Caco-2 (cell line): ENCODE results near the gene CRYGA. TPM values are rescaled to one million over a fixed set of nuclear protein-coding genes. Genes with fewer than 3 reads are reported as not detected.
A peak's percentile ranks its signal among the peaks of the same experiment; 100 is the strongest.

Experiments
- BruUV-seq: library from RNA; stranded (reverse); fragments of 400-500 nt; replicated peaks from 2 replicates; lab custom pipeline; 2021; lab: Mats Ljungman, UMichigan
- CTCF ChIA-PET: fragments of 300-600 bp; sonication (Branson Sonifier 250); formaldehyde crosslinking; loops from one replicate; lab custom pipeline; 2022; ENCODE audit warnings: antibody characterized with exemption; lab: Charles Lee
- POLR2A ChIA-PET: fragments of 300-600 bp; sonication (Branson Sonifier 250); formaldehyde crosslinking; loops from one replicate; lab custom pipeline; 2022; ENCODE audit warnings: antibody characterized with exemption; lab: Charles Lee
- DNase-seq, 2 experiments: peaks; one replicate each; pipeline versions ENCODE4 v3.0.0 to v3.0.0-alpha.2; 2020 to 2022
- H3K27me3 ChIP-seq: replicated peaks from 2 replicates; pipeline ENCODE4 v1.6.0; 2011; ENCODE audit warnings: low read length; ENCODE audit not compliant: control insufficient read depth, insufficient read depth
- H3K36me3 ChIP-seq: 2 replicates; pipeline ENCODE4 v1.5.1; 2011; ENCODE audit warnings: low read length; ENCODE audit not compliant: control insufficient read depth, insufficient read depth
- H3K4me1 ChIP-seq: fragments of 250-450 bp; sonication (Bioruptor Pico); 2 replicates; pipeline ENCODE4 v1.5.1; 2020; ENCODE audit warnings: mild to moderate bottlenecking
- H3K4me3 ChIP-seq: 2 replicates; pipeline ENCODE4 v1.5.1; 2011; ENCODE audit warnings: low read depth, mild to moderate bottlenecking, control low read depth, low read length
- H3K9me3 ChIP-seq: fragments of 250-450 bp; sonication (Bioruptor Pico); 2 replicates; pipeline ENCODE4 v1.5.1; 2020; ENCODE audit warnings: mild to moderate bottlenecking, moderate library complexity
- H3K27ac Mint-ChIP-seq: one replicate; pipeline ENCODE4 v1.8.0; 2022; ENCODE audit warnings: mixed read lengths; ENCODE audit not compliant: unreplicated experiment
- H3K27me3 Mint-ChIP-seq: one replicate; pipeline ENCODE4 v1.8.0; 2022; ENCODE audit warnings: mixed read lengths; ENCODE audit not compliant: insufficient read depth, unreplicated experiment
- H3K36me3 Mint-ChIP-seq: one replicate; pipeline ENCODE4 v1.8.0; 2022; ENCODE audit warnings: mild to moderate bottlenecking, mixed read lengths; ENCODE audit not compliant: insufficient read depth, unreplicated experiment
- H3K4me1 Mint-ChIP-seq: one replicate; pipeline ENCODE4 v1.8.0; 2022; ENCODE audit warnings: low read depth, mixed read lengths; ENCODE audit not compliant: unreplicated experiment
- H3K4me3 Mint-ChIP-seq: one replicate; pipeline ENCODE4 v1.8.0; 2022; ENCODE audit warnings: mild to moderate bottlenecking, moderate library complexity, mixed read lengths; ENCODE audit not compliant: unreplicated experiment
- H3K9me3 Mint-ChIP-seq: one replicate; pipeline ENCODE4 v1.8.0; 2022; ENCODE audit warnings: mixed read lengths; ENCODE audit not compliant: unreplicated experiment
- intact Hi-C: fragments of 100-400 bp; cut with micrococcal nuclease; formaldehyde crosslinking; loops from one replicate; pipeline ENCODE4 v1.10.0; 2022; ENCODE audit not compliant: unreplicated experiment
- total RNA-seq: library from RNA; stranded (reverse); gene quantifications from 2 replicates; pipeline ENCODE4 v1.2.3, GENCODE V29; 2022
- TF ChIP-seq, protein P1 (sequence below), 2 experiments: fragments of 200-600 bp in 1 of 2; IDR thresholded peaks; 1 replicate in 1 of 2; 2 replicates in 1 of 2; pipeline versions ENCODE4 v1.5.1 to v1.8.0; 2011 to 2022; ENCODE audit warnings: antibody characterized with exemption in 1 of 2, control low read depth in 1 of 2, inconsistent platforms in 1 of 2, low read depth in 1 of 2, low read length in 1 of 2, mild to moderate bottlenecking in 1 of 2, moderate library complexity in 1 of 2; ENCODE audit not compliant: insufficient read depth in 1 of 2, severe bottlenecking in 1 of 2, unreplicated experiment in 1 of 2

Gene CRYGA
- total RNA-seq, 1 experiment from 2014 or later = not detected

DNA sequence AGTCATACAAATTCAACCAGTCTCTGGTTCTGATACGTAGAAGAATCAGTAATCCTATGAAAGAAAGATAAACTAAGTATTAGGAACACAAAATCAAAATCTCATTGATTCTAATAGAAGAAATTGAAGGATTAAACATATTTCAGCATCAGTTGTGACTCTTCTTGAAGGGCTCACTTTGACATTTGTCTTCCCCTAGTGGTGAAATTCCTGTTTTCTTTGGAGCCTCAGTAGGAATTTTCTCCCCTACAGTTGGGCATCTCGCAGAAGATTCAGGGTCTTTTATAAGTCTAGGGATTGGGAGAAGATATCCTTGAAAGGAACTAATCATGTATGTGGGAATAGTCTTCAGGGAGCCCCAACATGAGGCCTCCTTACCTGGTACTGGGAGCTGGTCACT, 14.6 kb downstream of the CRYGA start:
- H3K9me3 Mint-ChIP-seq = peaks cover 10% of the 10 kb centered on the region
- no peaks in the 10 kb centered on the region for H3K27me3 Mint-ChIP-seq
- BruUV-seq = no TSS peak
- H3K36me3 ChIP-seq = no peaks in the 10 kb centered on the region
- ChIA-PET CTCF (interaction anchor here (1.2 kb wide), 1 partner anchor 47 kb away, joined by 4 read pairs; no protein-coding TSS in a partner anchor), POLR2A (no interaction called here)
- H3K4me3 Mint-ChIP-seq = no peak overlapping the region
- TF ChIP-seq, protein P1, sequence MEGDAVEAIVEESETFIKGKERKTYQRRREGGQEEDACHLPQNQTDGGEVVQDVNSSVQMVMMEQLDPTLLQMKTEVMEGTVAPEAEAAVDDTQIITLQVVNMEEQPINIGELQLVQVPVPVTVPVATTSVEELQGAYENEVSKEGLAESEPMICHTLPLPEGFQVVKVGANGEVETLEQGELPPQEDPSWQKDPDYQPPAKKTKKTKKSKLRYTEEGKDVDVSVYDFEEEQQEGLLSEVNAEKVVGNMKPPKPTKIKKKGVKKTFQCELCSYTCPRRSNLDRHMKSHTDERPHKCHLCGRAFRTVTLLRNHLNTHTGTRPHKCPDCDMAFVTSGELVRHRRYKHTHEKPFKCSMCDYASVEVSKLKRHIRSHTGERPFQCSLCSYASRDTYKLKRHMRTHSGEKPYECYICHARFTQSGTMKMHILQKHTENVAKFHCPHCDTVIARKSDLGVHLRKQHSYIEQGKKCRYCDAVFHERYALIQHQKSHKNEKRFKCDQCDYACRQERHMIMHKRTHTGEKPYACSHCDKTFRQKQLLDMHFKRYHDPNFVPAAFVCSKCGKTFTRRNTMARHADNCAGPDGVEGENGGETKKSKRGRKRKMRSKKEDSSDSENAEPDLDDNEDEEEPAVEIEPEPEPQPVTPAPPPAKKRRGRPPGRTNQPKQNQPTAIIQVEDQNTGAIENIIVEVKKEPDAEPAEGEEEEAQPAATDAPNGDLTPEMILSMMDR (IDR thresholded peaks at IDR 0.05; ENCODE audit: insufficient read depth in 1 of 2, low read depth in 1 of 2, low read length in 1 of 2, severe bottlenecking in 1 of 2, unreplicated experiment in 1 of 2) = peak; percentile 41 to 68
- no peaks in the 10 kb centered on the region for H3K4me1 ChIP-seq
- no peaks in the 10 kb centered on the region for H3K27me3 ChIP-seq
- no peaks in the 10 kb centered on the region for H3K36me3 Mint-ChIP-seq
- no peak for DNase-seq
- H3K27ac Mint-ChIP-seq = no peak overlapping the region
- intact Hi-C loops = no loop called here
- no peak overlapping the region for H3K4me3 ChIP-seq
- H3K9me3 ChIP-seq = no peaks in the 10 kb centered on the region
- peaks cover 7% of the 10 kb centered on the region for H3K4me1 Mint-ChIP-seq

DNA sequence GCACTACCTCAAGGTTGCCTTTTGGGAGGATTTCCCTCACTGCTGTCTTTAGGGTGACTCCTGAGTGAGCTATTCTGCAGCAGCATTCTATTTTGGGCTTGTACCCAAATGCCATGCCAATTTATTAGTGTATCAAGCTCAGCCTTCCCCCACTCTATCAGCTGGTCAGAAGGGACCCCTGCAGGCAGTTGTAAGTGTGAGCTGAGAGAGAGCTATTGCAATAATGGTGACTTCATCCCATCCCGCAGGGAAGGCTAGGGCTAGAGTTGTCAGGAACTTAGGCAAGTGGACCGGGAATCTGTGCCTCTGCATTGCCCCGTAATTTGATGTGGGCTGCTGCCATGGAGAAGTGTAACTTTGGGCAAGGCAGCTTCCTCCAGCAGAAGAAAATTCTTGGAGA, 15.6 kb downstream of the CRYGA start:
- TF ChIP-seq, protein P1 (IDR thresholded peaks at IDR 0.05; ENCODE audit: insufficient read depth in 1 of 2, low read depth in 1 of 2, low read length in 1 of 2, severe bottlenecking in 1 of 2, unreplicated experiment in 1 of 2) = peak in 1 of 2 experiments; percentile 0
- ChIA-PET CTCF (interaction anchor here (0.6 to 1.3 kb wide), 4 partner anchors 25 to 378 kb away, joined by 3 to 24 read pairs (median 4); partner anchors contain the start of genes FZD5 and IDH1), POLR2A (no interaction called here)
- peaks cover 5% of the 10 kb centered on the region for H3K4me1 ChIP-seq
- no peaks in the 10 kb centered on the region for H3K27me3 Mint-ChIP-seq
- BruUV-seq = no TSS peak
- DNase-seq = no peak
- no peaks in the 10 kb centered on the region for H3K9me3 ChIP-seq
- intact Hi-C loops = loop anchor here (1.0 kb wide), 1 partner anchor 45 kb away; no protein-coding TSS in a partner anchor
- H3K36me3 Mint-ChIP-seq = no peaks in the 10 kb centered on the region
- peaks cover 14% of the 10 kb centered on the region for H3K4me1 Mint-ChIP-seq
- no peaks in the 10 kb centered on the region for H3K36me3 ChIP-seq
- no peak overlapping the region for H3K4me3 Mint-ChIP-seq
- H3K27ac Mint-ChIP-seq = no peak overlapping the region
- no peak overlapping the region for H3K4me3 ChIP-seq
- peaks cover 10% of the 10 kb centered on the region for H3K9me3 Mint-ChIP-seq
- H3K27me3 ChIP-seq = no peaks in the 10 kb centered on the region

DNA sequence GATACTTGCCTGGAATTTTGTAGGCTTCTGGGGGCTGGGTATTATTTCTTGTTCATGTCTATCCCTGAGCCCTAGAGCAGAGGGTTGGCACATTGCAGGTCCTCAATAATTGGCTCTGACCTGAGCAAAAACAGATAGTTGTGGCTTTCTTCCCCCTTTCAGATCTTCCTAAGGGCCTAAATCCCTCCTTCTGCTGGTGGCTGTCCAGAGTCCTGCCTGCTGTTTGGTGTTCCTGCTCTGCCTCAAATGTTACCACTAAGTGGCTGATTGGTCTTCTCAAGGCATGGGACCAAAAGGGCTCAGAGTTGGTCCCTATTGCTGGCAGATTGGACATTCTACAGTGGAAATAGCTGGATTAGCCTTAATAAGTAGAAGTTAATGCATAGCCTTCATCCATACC, 16.4 kb downstream of the CRYGA start:
- ChIA-PET CTCF (interaction anchor here (0.7 to 1.3 kb wide), 3 partner anchors 16 to 377 kb away, joined by 3 to 24 read pairs (median 4); partner anchors contain the start of genes CRYGA and FZD5), POLR2A (no interaction called here)
- no peaks in the 10 kb centered on the region for H3K9me3 ChIP-seq
- H3K27me3 ChIP-seq = no peaks in the 10 kb centered on the region
- no peaks in the 10 kb centered on the region for H3K27me3 Mint-ChIP-seq
- H3K4me3 Mint-ChIP-seq = no peak overlapping the region
- H3K4me3 ChIP-seq = no peak overlapping the region
- no peaks in the 10 kb centered on the region for H3K36me3 Mint-ChIP-seq
- no peak for DNase-seq
- peaks cover 10% of the 10 kb centered on the region for H3K9me3 Mint-ChIP-seq
- intact Hi-C loops = loop anchor here (1.0 kb wide), 1 partner anchor 45 kb away; no protein-coding TSS in a partner anchor
- TF ChIP-seq, protein P1 (IDR thresholded peaks at IDR 0.05; ENCODE audit: insufficient read depth in 1 of 2, low read depth in 1 of 2, low read length in 1 of 2, severe bottlenecking in 1 of 2, unreplicated experiment in 1 of 2) = no peak
- H3K4me1 ChIP-seq = peaks cover 6% of the 10 kb centered on the region
- BruUV-seq = no TSS peak
- H3K4me1 Mint-ChIP-seq = peaks cover 15% of the 10 kb centered on the region
- H3K36me3 ChIP-seq = no peaks in the 10 kb centered on the region
- no peak overlapping the region for H3K27ac Mint-ChIP-seq
